GM06990 (cell line): ENCODE measurements around the gene NT5E.

Experiments used
- DNase-seq: peaks from one replicate; pipeline ENCODE4 v3.0.0-alpha.2; 2011; ENCODE audit not compliant: insufficient read length; ENCODE audit errors: extremely low read depth
- H3K27me3 ChIP-seq: replicated peaks from 2 replicates; pipeline ENCODE4 v1.6.0; 2011; ENCODE audit warnings: low read length; ENCODE audit not compliant: control insufficient read depth, insufficient read depth
- H3K36me3 ChIP-seq: 2 replicates; pipeline ENCODE4 v1.5.1; 2011; ENCODE audit warnings: low read length; ENCODE audit not compliant: control insufficient read depth, insufficient read depth
- H3K4me3 ChIP-seq: replicated peaks from 2 replicates; pipeline ENCODE4 v1.5.1; 2011; ENCODE audit warnings: low read depth, mild to moderate bottlenecking, control low read depth, low read length
- TF ChIP-seq, protein P1 (sequence below): IDR thresholded peaks from 2 replicates; pipeline ENCODE4 v1.5.1; 2011; ENCODE audit warnings: low read length, control low read depth, mild to moderate bottlenecking, inconsistent platforms; ENCODE audit not compliant: insufficient read depth, poor library complexity, severe bottlenecking

Gene NT5E

DNA sequence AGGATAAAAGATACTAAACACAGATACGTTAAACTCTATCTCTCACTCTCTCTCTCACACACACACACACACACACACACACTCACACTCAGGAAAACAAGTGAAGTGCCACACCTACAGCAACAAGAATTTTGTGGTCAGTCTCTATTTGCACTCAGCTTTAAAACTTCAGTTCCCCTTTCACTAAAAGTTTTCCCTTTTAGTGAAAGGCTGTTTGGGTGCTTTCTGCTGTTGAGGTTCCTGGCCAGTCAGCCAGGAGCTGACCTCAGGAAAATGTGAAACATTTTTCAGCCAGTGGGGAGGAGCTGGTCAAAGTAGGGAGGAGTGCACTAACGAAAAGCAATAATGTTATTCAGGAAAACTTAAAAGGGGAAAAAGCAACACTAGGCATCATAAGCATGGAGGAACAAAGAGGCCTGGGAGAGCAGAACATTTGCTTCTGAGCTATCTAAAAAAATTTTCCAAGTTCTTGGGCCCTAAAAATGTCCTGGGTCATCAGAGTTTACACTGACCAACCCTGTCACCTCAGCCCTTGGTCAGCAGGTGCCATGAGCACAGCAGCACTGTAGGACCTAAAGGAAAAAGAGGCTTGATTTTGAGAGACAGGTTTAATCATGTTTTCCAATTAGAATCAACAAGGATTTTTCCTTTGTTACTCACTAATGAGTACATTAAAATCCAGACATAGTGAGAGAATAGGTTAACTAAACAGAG, 30.7 kb upstream of the NT5E start:
- TF ChIP-seq, protein P1, sequence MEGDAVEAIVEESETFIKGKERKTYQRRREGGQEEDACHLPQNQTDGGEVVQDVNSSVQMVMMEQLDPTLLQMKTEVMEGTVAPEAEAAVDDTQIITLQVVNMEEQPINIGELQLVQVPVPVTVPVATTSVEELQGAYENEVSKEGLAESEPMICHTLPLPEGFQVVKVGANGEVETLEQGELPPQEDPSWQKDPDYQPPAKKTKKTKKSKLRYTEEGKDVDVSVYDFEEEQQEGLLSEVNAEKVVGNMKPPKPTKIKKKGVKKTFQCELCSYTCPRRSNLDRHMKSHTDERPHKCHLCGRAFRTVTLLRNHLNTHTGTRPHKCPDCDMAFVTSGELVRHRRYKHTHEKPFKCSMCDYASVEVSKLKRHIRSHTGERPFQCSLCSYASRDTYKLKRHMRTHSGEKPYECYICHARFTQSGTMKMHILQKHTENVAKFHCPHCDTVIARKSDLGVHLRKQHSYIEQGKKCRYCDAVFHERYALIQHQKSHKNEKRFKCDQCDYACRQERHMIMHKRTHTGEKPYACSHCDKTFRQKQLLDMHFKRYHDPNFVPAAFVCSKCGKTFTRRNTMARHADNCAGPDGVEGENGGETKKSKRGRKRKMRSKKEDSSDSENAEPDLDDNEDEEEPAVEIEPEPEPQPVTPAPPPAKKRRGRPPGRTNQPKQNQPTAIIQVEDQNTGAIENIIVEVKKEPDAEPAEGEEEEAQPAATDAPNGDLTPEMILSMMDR, result no peak
- DNase-seq, result peak; percentile 13

DNA sequence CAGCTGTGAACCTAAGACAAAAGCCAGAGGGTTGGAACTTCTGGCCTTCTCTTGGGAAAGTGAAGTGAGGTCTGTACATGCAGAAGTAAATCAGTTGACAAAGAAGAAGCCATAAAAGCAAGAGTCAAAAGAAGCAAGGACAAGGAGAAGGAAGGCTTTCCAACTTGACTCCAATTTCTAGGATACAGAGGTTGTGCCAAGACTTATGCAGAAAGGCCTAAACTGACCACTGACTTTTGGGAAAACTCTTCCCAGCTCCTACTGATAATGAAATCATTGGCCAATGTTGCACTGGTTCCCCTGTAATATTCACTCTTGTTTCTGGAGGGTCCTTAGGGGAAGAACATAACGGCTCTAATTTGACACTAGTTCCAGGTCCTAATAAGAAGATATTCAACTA, 29.3 kb upstream of the NT5E start:
- Histone ChIP-seq H3K36me3 (no peaks in the 10 kb centered on the region), H3K4me3 (no peak overlapping the region), H3K27me3 (no peaks in the 10 kb centered on the region)
- no peak for DNase-seq
- TF ChIP-seq, protein P1, result no peak

More for the DNA sequence above, 30.7 kb upstream of the NT5E start:
- no peaks in the 10 kb centered on the region for H3K36me3 ChIP-seq
- H3K27me3 ChIP-seq, result no peaks in the 10 kb centered on the region
- H3K4me3 ChIP-seq, result no peak overlapping the region

DNA sequence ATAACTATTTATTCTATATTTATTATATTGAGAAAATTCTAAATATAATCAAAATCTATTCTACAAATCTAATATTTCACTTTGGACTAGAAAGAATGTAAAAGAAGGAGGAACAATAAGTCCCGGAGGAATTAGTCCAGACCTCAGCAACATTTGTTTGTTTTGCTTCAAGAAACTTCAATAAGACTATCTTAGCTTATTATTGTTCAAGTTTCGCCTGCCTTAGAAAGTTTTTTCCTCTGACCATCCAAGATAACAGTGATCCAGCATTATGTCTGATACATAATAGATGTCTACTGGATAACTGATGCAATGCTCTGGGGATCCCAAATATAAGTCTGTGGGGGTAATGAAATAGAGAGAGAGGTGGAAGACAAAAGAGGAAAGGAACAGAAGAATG, 28.7 kb upstream of the NT5E start:
- H3K36me3 ChIP-seq, result no peaks in the 10 kb centered on the region
- H3K4me3 ChIP-seq, result no peak overlapping the region
- no peaks in the 10 kb centered on the region for H3K27me3 ChIP-seq
- TF ChIP-seq, protein P1, result no peak
- no peak for DNase-seq

DNA sequence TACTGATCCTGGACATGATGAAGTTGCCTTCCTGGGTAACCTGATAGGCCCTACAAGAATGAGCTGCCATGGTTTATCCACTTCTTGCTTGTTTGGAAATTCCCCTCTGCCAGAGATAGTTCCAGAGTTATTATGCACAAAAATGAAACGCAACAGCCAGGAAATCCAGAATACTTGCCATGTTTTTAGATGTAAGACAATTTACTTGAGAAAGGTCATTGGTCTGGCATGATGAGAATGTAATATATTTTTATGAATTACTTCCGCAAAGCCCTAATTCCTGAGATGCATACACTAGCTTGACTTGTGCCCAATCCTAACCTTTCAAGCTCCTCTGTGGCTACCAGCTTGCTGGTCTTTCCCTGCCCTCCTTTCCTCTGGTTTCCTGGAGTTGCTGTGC, 27.9 kb upstream of the NT5E start:
- no peak for DNase-seq
- Histone ChIP-seq H3K36me3 (no peaks in the 10 kb centered on the region), H3K27me3 (no peaks in the 10 kb centered on the region), H3K4me3 (no peak overlapping the region)
- TF ChIP-seq, protein P1, result no peak

DNA sequence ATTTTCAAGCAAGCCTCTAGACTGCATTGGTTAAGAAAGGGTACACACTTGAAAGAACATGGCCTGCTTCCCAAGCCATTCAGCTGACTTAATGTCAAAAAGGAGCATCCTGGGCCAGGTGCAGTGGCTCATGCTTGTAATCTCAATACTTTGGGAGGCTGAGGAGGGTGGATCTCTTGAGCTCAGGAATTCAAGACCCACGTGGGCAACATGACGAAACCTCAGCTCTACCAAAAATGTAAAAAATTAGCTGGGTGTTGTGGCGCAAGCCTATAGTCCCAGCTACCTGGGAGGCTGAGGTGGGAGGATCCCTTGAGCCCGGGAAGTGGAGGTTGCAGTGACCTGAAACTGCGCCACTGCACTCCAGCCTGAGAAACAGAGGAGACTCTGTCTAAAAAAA, 26.9 kb upstream of the NT5E start:
- no peak for DNase-seq
- Histone ChIP-seq H3K27me3 (no peaks in the 10 kb centered on the region), H3K36me3 (no peaks in the 10 kb centered on the region), H3K4me3 (no peak overlapping the region)
- TF ChIP-seq, protein P1, result no peak

DNA sequence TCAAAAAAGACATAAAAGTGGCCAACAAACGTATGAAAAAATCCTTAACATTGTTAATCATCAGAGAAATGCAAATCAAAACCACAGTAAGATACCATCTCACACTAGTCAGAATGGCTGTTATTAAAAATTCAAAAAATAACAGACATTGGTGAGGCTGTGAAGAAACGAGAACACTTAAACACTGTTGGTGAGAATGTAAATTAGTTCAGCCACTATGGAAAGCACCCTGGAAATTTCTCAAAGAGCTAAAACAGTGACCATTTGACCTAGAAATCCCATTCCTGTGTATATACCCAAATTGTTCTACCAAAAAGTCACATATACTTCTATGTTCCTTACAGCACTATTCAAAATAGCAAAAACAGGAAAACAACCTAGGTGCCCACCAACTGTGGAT, 24.9 kb upstream of the NT5E start:
- H3K36me3 ChIP-seq, result no peaks in the 10 kb centered on the region
- no peaks in the 10 kb centered on the region for H3K27me3 ChIP-seq
- DNase-seq, result no peak
- TF ChIP-seq, protein P1, result no peak
- no peak overlapping the region for H3K4me3 ChIP-seq
